Mesendoderm (in vitro differentiated cells): ENCODE data around the gene PCYT1A. TPM values are rescaled to one million over a fixed set of nuclear protein-coding genes. Genes with fewer than 3 reads are reported as not detected.

ENCODE experiments used
- DNase-seq: peaks from one replicate; pipeline ENCODE4 v3.0.0; 2013
- H2AK5ac ChIP-seq: 2 replicates; pipeline ENCODE4 v1.6.1; 2013; ENCODE audit warnings: low read length, inconsistent platforms
- H2BK120ac ChIP-seq: 2 replicates; pipeline ENCODE4 v1.6.1; 2013; ENCODE audit warnings: low read depth, mild to moderate bottlenecking, low read length, moderate library complexity, mixed read lengths
- H2BK15ac ChIP-seq: replicated peaks from 2 replicates; pipeline ENCODE4 v1.6.1; 2013; ENCODE audit warnings: low read depth, mild to moderate bottlenecking, moderate library complexity
- H2BK5ac ChIP-seq: 2 replicates; pipeline ENCODE4 v1.6.1; 2013; ENCODE audit warnings: low read length, inconsistent platforms
- H3K18ac ChIP-seq: 2 replicates; pipeline ENCODE4 v1.6.1; 2013; ENCODE audit warnings: mild to moderate bottlenecking, low read length, mixed read lengths
- H3K23ac ChIP-seq: one replicate; pipeline ENCODE4 v1.6.1; 2013; ENCODE audit warnings: low read length
- H3K27ac ChIP-seq: 2 replicates; pipeline ENCODE4 v1.5.1; 2013; ENCODE audit warnings: low read depth, mild to moderate bottlenecking, inconsistent platforms, low read length, moderate library complexity
- H3K27me3 ChIP-seq: 2 replicates; pipeline ENCODE4 v1.6.1; 2013; ENCODE audit warnings: low read length, control low read depth, mild to moderate bottlenecking, inconsistent platforms; ENCODE audit not compliant: insufficient read depth, poor library complexity
- H3K36me3 ChIP-seq: 2 replicates; pipeline ENCODE4 v1.6.1; 2013; ENCODE audit warnings: low read length, inconsistent platforms; ENCODE audit not compliant: control insufficient read depth, insufficient read depth
- H3K4ac ChIP-seq: one replicate; pipeline ENCODE4 v1.6.1; 2013; ENCODE audit warnings: low read depth, mild to moderate bottlenecking, low read length, moderate library complexity
- H3K4me1 ChIP-seq: 2 replicates; pipeline ENCODE4 v1.6.1; 2013; ENCODE audit warnings: low read depth, low read length, inconsistent platforms; ENCODE audit not compliant: control insufficient read depth
- H3K4me2 ChIP-seq: 2 replicates; pipeline ENCODE4 v1.6.1; 2013; ENCODE audit warnings: low read length
- H3K4me3 ChIP-seq: 2 replicates; pipeline ENCODE4 v1.5.1; 2013; ENCODE audit warnings: mild to moderate bottlenecking, low read length
- H3K56ac ChIP-seq: one replicate; pipeline ENCODE4 v1.6.1; 2013; ENCODE audit warnings: low read length
- H3K79me1 ChIP-seq: 2 replicates; pipeline ENCODE4 v1.6.1; 2013; ENCODE audit warnings: low read length, inconsistent platforms
- H3K79me2 ChIP-seq: 2 replicates; pipeline ENCODE4 v1.6.1; 2013; ENCODE audit warnings: mild to moderate bottlenecking, low read length; ENCODE audit not compliant: control insufficient read depth, insufficient read depth
- H3K9ac ChIP-seq: 2 replicates; pipeline ENCODE4 v1.6.1; 2013; ENCODE audit warnings: low read length, inconsistent platforms
- H4K5ac ChIP-seq: one replicate; pipeline ENCODE4 v1.6.1; 2013; ENCODE audit warnings: low read length
- H4K8ac ChIP-seq: one replicate; pipeline ENCODE4 v1.6.1; 2013; ENCODE audit warnings: low read depth, mild to moderate bottlenecking, control low read depth, low read length, moderate library complexity
- WGBS: extraction: QIAGEN DNeasy Blood & Tissue Kit; methylation state at CpG from one replicate; pipeline ENCODE4 v1.1.7; 2013; ENCODE audit warnings: low lambda C conversion rate, missing lambda C conversion rate; ENCODE audit not compliant: insufficient coverage; ENCODE audit errors: extremely low coverage; 5-methylcytosine and 5-hydroxymethylcytosine counted together
- polyA plus RNA-seq, 2 experiments: library from polyadenylated mRNA; stranded (reverse); fragments of 200-250 nt; gene quantifications; one replicate each; pipeline ENCODE4 v1.2.3, GENCODE V29; 2013

PCYT1A gene
- 25.9 TPM for polyA plus RNA-seq (2013, experiment 1 of 2)
- 26.2 TPM for polyA plus RNA-seq (2013, experiment 2 of 2)

- Histone ChIP-seq H3K9ac (peak within 1 kb of the TSS; percentile 97), H3K79me2 (peaks cover 12% of the 10 kb centered on the region), H2AK5ac (no peak within 1 kb of the TSS), H3K36me3 (no peaks in the 10 kb centered on the region), H3K4me2 (peak within 1 kb of the TSS; percentile 92), H3K27ac (peak within 1 kb of the TSS; percentile 93), H3K4ac (peak within 1 kb of the TSS; percentile 99), H3K56ac (peak within 1 kb of the TSS; percentile 99), H3K79me1 (peaks cover 3% of the 10 kb centered on the region), H2BK5ac (peak within 1 kb of the TSS; percentile 74), H3K4me1 (no peaks in the 10 kb centered on the region), H3K23ac (peak within 1 kb of the TSS; percentile 98), H3K27me3 (no peaks in the 10 kb centered on the region), H2BK120ac (peak within 1 kb of the TSS; percentile 3), H3K18ac (peak within 1 kb of the TSS; percentile 84), H2BK15ac (no peak within 1 kb of the TSS), H4K5ac (peak within 1 kb of the TSS; percentile 81), H4K8ac (peak within 1 kb of the TSS; percentile 0), H3K4me3 (peak within 1 kb of the TSS; percentile 90)
- WGBS, result no CpG with 5 or more reads among the region's 55 CpGs
- peak; percentile 99 for DNase-seq
Observed at GRCh38 chr3:196287440-196288140, at the start of gene PCYT1A. PCYT1A (minus strand) TSS chr3:196287726; CDS start chr3:196270531, 17,195 bp downstream.

DNA sequence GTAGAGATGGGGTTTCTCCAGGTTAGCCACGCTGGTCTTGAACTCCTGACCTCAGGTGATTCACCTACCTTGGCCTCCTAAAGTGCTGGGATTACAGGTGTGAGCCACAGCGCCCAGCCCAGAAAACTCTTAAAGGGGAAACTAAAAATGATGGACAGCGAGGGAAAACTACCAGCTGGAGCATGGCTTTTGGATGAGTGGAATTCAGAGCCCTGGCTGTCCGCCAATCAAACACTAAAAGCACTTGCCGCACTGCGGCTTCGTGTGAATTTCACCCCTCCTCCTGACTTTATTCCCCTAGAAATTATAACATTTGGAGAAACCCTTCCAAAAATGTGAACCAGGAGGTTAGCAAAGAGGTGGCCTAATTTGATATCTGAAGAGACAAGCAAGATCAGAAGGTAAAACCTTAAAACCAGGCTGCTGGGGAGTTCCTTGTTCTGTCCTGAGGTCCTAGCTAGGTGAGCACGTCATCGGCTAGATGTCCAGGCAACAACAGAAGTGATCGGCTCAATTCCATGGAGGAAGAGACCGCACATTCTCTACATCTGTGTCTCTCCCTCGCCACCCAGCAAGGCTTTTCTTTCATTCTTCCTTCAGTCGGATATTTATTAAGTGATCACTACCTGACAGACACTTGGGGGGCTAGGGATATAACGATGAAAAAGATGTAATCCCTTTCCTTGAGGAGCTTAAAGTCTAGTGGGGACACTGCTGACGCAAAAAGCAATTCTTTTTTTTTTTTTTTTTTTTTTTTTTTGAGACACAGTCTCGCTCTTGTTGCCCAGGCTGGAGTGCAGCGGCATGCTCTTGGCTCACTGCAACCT is 49.0 kb upstream of the PCYT1A start:
- H3K27ac ChIP-seq, result no peak overlapping the region
- WGBS, result no CpG with 5 or more reads among the region's 17 CpGs
- no peaks in the 10 kb centered on the region for H3K27me3 ChIP-seq
- DNase-seq, result no peak
- H3K9ac ChIP-seq, result no peak overlapping the region
- H3K4me2 ChIP-seq, result no peak overlapping the region
- H3K79me2 ChIP-seq, result no peaks in the 10 kb centered on the region
- H2BK5ac ChIP-seq, result no peak overlapping the region
- no peak overlapping the region for H2BK15ac ChIP-seq
- no peaks in the 10 kb centered on the region for H3K36me3 ChIP-seq
- H3K23ac ChIP-seq, result no peak overlapping the region
- H3K4me1 ChIP-seq, result no peaks in the 10 kb centered on the region
- no peak overlapping the region for H3K18ac ChIP-seq
- no peak overlapping the region for H2AK5ac ChIP-seq
- no peaks in the 10 kb centered on the region for H3K79me1 ChIP-seq
- H4K8ac ChIP-seq, result no peak overlapping the region
- H3K4me3 ChIP-seq, result no peak overlapping the region
- no peak overlapping the region for H2BK120ac ChIP-seq
- no peak overlapping the region for H4K5ac ChIP-seq
- H3K4ac ChIP-seq, result no peak overlapping the region
- H3K56ac ChIP-seq, result no peak overlapping the region

DNA sequence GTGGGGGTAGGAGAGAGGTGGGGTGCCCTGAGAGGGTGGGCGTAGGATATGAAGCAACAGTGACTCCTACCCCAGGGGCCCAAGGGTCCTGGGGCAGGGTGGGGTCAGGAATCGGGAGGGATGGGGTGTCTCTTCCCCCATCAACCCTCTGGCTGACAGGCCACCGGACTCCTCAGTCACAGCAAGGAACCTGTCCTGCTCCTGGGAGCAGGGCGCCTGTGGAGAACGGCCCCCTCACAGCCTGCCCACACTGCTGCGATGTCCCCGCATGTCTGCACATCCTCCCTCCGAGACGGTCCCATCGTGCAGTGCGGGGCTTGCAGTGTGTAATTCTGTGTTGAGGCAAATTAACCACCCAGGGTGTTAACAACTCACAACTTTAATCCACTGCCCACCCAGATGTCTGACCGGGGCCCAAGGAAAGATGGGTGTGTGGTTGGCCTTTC is 48.0 kb upstream of the PCYT1A start:
- Histone ChIP-seq H3K9ac (no peak overlapping the region), H3K4me2 (no peak overlapping the region), H3K27ac (no peak overlapping the region), H3K79me1 (no peaks in the 10 kb centered on the region), H3K56ac (no peak overlapping the region), H3K79me2 (no peaks in the 10 kb centered on the region), H4K8ac (no peak overlapping the region), H4K5ac (no peak overlapping the region), H3K4me1 (no peaks in the 10 kb centered on the region), H3K36me3 (no peaks in the 10 kb centered on the region), H2BK5ac (no peak overlapping the region), H2AK5ac (no peak overlapping the region), H3K18ac (no peak overlapping the region), H2BK15ac (no peak overlapping the region), H3K27me3 (no peaks in the 10 kb centered on the region), H3K4me3 (no peak overlapping the region), H3K4ac (no peak overlapping the region), H2BK120ac (no peak overlapping the region), H3K23ac (no peak overlapping the region)
- no CpG with 5 or more reads among the region's 12 CpGs for WGBS
- no peak for DNase-seq

DNA sequence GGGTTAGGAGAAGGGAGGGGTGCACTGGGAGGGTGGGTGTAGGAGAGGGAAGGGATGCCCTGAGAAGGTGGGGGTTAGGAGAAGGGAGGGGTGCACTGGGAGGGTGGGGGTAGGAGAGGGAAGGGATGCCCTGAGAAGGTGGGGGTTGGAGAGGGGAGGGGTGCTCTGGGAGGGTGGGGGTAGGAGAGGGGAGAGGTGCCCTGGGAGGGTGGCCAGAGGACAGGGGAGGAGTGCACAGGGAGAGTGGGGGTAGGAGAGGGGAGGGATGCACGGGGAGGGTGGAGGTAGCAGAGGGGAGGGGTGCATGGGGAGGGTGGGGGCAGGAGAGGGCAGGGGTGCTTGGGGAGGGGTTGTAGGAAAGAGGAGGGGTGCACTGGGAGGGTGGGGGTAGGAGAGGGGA is 47.5 kb upstream of the PCYT1A start:
- no peak overlapping the region for H2BK120ac ChIP-seq
- no CpG with 5 or more reads among the region's 1 CpG for WGBS
- H3K18ac ChIP-seq, result no peak overlapping the region
- H3K27ac ChIP-seq, result no peak overlapping the region
- no peak overlapping the region for H4K5ac ChIP-seq
- no peak overlapping the region for H4K8ac ChIP-seq
- no peak overlapping the region for H2BK5ac ChIP-seq
- H3K4ac ChIP-seq, result no peak overlapping the region
- H3K56ac ChIP-seq, result no peak overlapping the region
- H3K36me3 ChIP-seq, result no peaks in the 10 kb centered on the region
- H3K4me3 ChIP-seq, result no peak overlapping the region
- no peak overlapping the region for H3K4me2 ChIP-seq
- no peak overlapping the region for H2AK5ac ChIP-seq
- H3K79me2 ChIP-seq, result no peaks in the 10 kb centered on the region
- H3K9ac ChIP-seq, result no peak overlapping the region
- no peak overlapping the region for H3K23ac ChIP-seq
- no peaks in the 10 kb centered on the region for H3K27me3 ChIP-seq
- DNase-seq, result no peak
- H3K79me1 ChIP-seq, result no peaks in the 10 kb centered on the region
- H2BK15ac ChIP-seq, result no peak overlapping the region
- no peaks in the 10 kb centered on the region for H3K4me1 ChIP-seq

GRCh38 chr3:196332168-196332567 is 44.6 kb upstream of the PCYT1A start:
- no peak overlapping the region for H3K4me2 ChIP-seq
- no peak overlapping the region for H3K27ac ChIP-seq
- H2BK120ac ChIP-seq, result no peak overlapping the region
- H3K79me1 ChIP-seq, result no peaks in the 10 kb centered on the region
- H3K4ac ChIP-seq, result no peak overlapping the region
- H2BK5ac ChIP-seq, result no peak overlapping the region
- no CpG with 5 or more reads among the region's 8 CpGs for WGBS
- no peak overlapping the region for H3K4me3 ChIP-seq
- DNase-seq, result no peak
- no peaks in the 10 kb centered on the region for H3K27me3 ChIP-seq
- no peak overlapping the region for H3K18ac ChIP-seq
- no peak overlapping the region for H4K8ac ChIP-seq
- H3K9ac ChIP-seq, result no peak overlapping the region
- no peak overlapping the region for H3K56ac ChIP-seq
- no peaks in the 10 kb centered on the region for H3K4me1 ChIP-seq
- H3K23ac ChIP-seq, result no peak overlapping the region
- no peak overlapping the region for H2BK15ac ChIP-seq
- no peaks in the 10 kb centered on the region for H3K36me3 ChIP-seq
- H3K79me2 ChIP-seq, result no peaks in the 10 kb centered on the region
- H4K5ac ChIP-seq, result no peak overlapping the region
- H2AK5ac ChIP-seq, result no peak overlapping the region
